Gastrocnemius medialis (tissue), 4 donors: ENCODE data around the gene PHC3. TPM values are rescaled to one million over a fixed set of nuclear protein-coding genes. Genes with fewer than 3 reads are reported as not detected.
"Not testable (repeated sequence)": the region's sequence is repeated elsewhere in the genome, so short reads cannot be mapped to it uniquely, and the experiment has no call there.

Source experiments
- ATAC-seq, 2 donors: fragments of 150-250 bp; one replicate each; pipeline ENCODE4 v1.9.1; 2016
- DNase-seq, 2 donors: peaks; one replicate each; pipeline ENCODE4 v3.0.0-alpha.2; 2019
- H3K27ac ChIP-seq, 4 donors: fragments of 200-600 bp; sonication (generic); 1 replicate in 1 of 4; 2 replicates in 3 of 4; pipeline ENCODE4 v1.5.1; 2016 to 2018; ENCODE audit warnings: mild to moderate bottlenecking in 2 of 4, moderate library complexity in 1 of 4
- H3K27me3 ChIP-seq, 3 donors: fragments of 200-600 bp; sonication (generic) in 2 of 3; 1 replicate in 1 of 3; 2 replicates in 2 of 3; pipeline versions ENCODE4 v1.5.1 to v1.6.0; 2016 to 2019; ENCODE audit warnings: mild to moderate bottlenecking in 1 of 3, moderate library complexity in 1 of 3
- H3K36me3 ChIP-seq, 2 donors: fragments of 200-600 bp; sonication (generic) in 1 of 2; one replicate each; pipeline ENCODE4 v1.5.1; 2017 to 2018
- H3K4me1 ChIP-seq, 2 donors: fragments of 200-600 bp; sonication (generic) in 1 of 2; one replicate each; pipeline ENCODE4 v1.5.1; 2016 to 2017; ENCODE audit warnings: mild to moderate bottlenecking in 2 of 2
- H3K4me3 ChIP-seq, 4 donors: fragments of 200-600 bp; sonication (generic) in 3 of 4; 1 replicate in 1 of 4; 2 replicates in 3 of 4; pipeline ENCODE4 v1.5.1; 2016 to 2019; ENCODE audit warnings: mild to moderate bottlenecking in 2 of 4
- H3K9me3 ChIP-seq, 3 donors: fragments of 200-600 bp; sonication (generic) in 2 of 3; 1 replicate in 1 of 3; 2 replicates in 2 of 3; pipeline ENCODE4 v1.5.1; 2016 to 2019
- POLR2A ChIP-seq, 2 donors: fragments of 450-650 bp; IDR thresholded peaks; one replicate each; pipeline ENCODE4 v1.6.1; 2017; ENCODE audit warnings: antibody characterized with exemption in 2 of 2, mild to moderate bottlenecking in 2 of 2, moderate library complexity in 2 of 2
- in situ Hi-C, 4 donors: fragments of 200-750 bp; cut with MboI; loops; one replicate each; pipeline versions ENCODE4 v1.15.0 to v1.8.0; 2017; ENCODE audit warnings: low sequenced_read_pairs in 4 of 4
- intact Hi-C: fragments of 100-400 bp; cut with DNase I; formaldehyde crosslinking; loops from one replicate; pipeline ENCODE4 v1.15.1; 2023; ENCODE audit warnings: low total_unique reads
- total RNA-seq, 4 donors: library from RNA; depleted of rRNA; stranded (reverse); fragments of >200 nt; gene quantifications; one replicate each; pipeline versions ENCODE4 v1.1.0 to v1.2.3, GENCODE V29; 2016
- TF ChIP-seq, protein P1 (sequence below), 5 experiments: fragments of 450-650 bp in 3 of 5; fragments of 200-600 bp in 2 of 5; sonication (generic) in 2 of 5; IDR thresholded peaks in 4 of 5; conservative IDR thresholded peaks in 1 of 5; 1 replicate in 4 of 5; 2 replicates in 1 of 5; pipeline ENCODE4 v1.5.1; 2016 to 2019; ENCODE audit warnings: antibody characterized with exemption in 5 of 5, mild to moderate bottlenecking in 3 of 5, moderate library complexity in 3 of 5

PHC3 gene
- total RNA-seq, 4 donors from 2014 or later, result 25.4 to 37.0 (median 32.4) TPM

DNA sequence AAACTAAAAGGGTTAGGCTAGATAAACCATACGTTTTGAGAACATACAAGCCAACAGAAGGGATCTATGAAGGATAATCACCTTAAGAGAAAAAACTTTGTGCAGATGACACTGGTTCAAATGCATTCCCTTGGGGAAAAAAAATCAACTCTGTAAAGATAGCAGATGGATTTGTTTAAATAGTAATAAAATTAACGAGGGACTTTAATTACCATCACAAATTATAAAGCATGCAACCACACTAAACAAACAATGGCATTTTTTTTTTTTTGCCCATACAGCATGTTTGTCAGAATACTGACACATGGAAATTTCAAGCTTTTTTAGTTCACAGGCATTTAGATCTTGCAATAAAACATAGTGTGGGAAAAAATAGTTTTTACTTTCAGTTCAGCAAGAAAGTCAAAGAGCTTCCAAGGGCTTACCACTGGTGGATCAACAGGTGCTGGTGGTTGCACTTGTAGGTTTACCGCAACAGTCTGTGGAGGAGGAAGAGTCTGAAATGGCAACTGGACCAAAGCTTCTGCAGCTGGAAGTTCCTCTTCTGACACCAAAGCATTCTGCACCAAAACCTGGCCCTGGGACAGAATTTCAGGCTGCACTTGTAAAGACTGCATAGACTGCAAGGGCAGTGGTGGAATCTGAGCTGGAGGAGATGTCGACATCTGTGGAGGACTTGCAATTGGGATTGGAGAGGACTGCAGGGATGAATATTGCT, 53.1 kb downstream of the PHC3 start:
- intact Hi-C loops, result no loop called here
- Histone ChIP-seq H3K36me3 (peaks cover 0 to 34% of the 10 kb centered on the region in 2 donors), H3K4me1 (no peaks in the 10 kb centered on the region), H3K27me3 (no peaks in the 10 kb centered on the region), H3K4me3 (no peak overlapping the region), H3K9me3 (no peaks in the 10 kb centered on the region), H3K27ac (no peak overlapping the region)
- DNase-seq (no peak), ATAC-seq (no peak)
- in situ Hi-C loops, result no loop called here
- TF ChIP-seq, protein P1, sequence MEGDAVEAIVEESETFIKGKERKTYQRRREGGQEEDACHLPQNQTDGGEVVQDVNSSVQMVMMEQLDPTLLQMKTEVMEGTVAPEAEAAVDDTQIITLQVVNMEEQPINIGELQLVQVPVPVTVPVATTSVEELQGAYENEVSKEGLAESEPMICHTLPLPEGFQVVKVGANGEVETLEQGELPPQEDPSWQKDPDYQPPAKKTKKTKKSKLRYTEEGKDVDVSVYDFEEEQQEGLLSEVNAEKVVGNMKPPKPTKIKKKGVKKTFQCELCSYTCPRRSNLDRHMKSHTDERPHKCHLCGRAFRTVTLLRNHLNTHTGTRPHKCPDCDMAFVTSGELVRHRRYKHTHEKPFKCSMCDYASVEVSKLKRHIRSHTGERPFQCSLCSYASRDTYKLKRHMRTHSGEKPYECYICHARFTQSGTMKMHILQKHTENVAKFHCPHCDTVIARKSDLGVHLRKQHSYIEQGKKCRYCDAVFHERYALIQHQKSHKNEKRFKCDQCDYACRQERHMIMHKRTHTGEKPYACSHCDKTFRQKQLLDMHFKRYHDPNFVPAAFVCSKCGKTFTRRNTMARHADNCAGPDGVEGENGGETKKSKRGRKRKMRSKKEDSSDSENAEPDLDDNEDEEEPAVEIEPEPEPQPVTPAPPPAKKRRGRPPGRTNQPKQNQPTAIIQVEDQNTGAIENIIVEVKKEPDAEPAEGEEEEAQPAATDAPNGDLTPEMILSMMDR (IDR thresholded peaks at IDR 0.05 in 4 of 5, conservative IDR thresholded peaks at IDR 0.05 in 1 of 5), result no peak
- no peak for TF ChIP-seq POLR2A (IDR thresholded peaks at IDR 0.05)

DNA sequence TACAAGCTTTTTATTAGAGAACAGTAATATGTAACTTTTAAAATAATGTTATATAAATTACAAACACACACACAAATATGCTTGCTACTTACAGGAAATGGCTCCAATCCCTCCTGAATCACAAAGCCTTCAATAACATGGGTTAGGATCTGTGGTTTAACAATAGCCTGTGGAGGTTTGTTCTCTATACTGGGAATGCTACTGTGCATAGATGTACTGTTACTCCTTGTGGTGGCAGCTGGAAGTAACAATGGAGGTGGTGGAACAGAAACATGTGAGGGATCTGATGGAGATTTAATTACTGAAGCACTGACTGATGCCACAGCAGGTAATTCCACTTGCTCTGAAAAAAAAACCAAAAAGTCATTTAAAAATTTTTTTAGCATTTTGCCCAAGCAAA, 64.4 kb downstream of the PHC3 start:
- no peak overlapping the region for H3K4me3 ChIP-seq
- TF ChIP-seq, protein P1 (IDR thresholded peaks at IDR 0.05 in 4 of 5, conservative IDR thresholded peaks at IDR 0.05 in 1 of 5), result no peak
- H3K27me3 ChIP-seq, result no peaks in the 10 kb centered on the region
- no peaks in the 10 kb centered on the region for H3K4me1 ChIP-seq
- intact Hi-C loops, result no loop called here
- no peak for DNase-seq
- no peaks in the 10 kb centered on the region for H3K9me3 ChIP-seq
- ATAC-seq, result no peak
- in situ Hi-C loops, result no loop called here
- H3K36me3 ChIP-seq, result peaks cover 0 to 82% of the 10 kb centered on the region in 2 donors
- H3K27ac ChIP-seq, result no peak overlapping the region

DNA sequence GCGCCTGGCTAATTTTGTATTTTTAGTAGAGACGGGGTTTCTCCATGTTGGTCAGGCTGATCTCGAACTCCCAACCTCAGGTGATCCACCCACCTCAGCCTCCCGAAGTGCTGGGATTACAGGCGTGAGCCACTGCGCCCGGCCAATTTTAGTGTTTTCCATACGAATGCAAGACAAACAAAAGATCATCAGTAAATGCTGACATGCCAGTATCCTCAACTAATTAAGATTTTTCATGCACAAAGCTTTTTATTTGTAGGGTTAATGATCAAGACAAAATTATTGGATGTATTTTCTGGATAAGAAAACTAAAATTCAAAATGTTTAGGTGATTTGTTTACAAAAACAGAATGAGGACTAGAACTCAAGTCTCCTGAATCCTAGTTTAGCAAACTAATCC, 67.4 kb downstream of the PHC3 start:
- H3K27ac ChIP-seq, H3K4me1 ChIP-seq, H3K27me3 ChIP-seq, in situ Hi-C loops, ATAC-seq, H3K4me3 ChIP-seq, DNase-seq, intact Hi-C loops, H3K9me3 ChIP-seq: not testable (repeated sequence)
- peaks cover 0 to 62% of the 10 kb centered on the region in 2 donors for H3K36me3 ChIP-seq

DNA sequence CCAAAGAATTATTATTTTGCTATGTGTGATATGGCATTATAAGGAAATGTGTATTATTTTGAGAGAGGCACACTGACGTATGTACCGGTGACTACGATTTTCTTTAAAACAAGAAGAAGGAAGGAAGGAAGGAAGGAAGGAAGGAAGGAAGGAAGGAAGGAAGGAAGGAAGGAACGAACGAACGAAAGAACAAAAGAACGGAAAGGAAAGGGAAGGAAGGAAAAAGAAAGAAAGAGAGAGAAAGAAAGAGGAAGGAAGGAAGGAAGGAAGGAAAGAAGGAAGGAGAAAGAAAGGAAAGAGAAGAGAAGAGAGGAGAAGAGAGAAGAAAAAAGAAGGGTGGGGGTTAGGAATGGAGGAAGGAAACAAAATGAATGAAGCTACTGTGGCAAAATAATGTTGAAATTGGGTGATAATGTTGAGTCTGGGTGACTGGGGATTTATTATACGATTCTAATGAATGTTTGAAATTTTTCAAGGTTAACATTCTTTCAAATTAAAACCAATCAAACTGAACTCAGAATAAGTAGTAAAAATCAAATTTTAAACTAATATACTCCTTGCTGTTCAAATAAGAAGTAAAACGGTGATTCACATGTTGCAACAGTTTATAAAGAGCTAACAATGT, 70.3 kb downstream of the PHC3 start:
- no peak for ATAC-seq
- H3K9me3 ChIP-seq, result no peaks in the 10 kb centered on the region
- DNase-seq, result no peak
- in situ Hi-C loops, result no loop called here
- TF ChIP-seq, protein P1 (IDR thresholded peaks at IDR 0.05 in 4 of 5, conservative IDR thresholded peaks at IDR 0.05 in 1 of 5), result no peak
- TF ChIP-seq POLR2A (IDR thresholded peaks at IDR 0.05), result no peak
- intact Hi-C loops, result no loop called here
- H3K36me3 ChIP-seq, result peaks cover 0 to 43% of the 10 kb centered on the region in 2 donors
- H3K4me1 ChIP-seq, result peaks cover 0 to 4% of the 10 kb centered on the region in 2 donors
- H3K27me3 ChIP-seq, result no peaks in the 10 kb centered on the region
- no peak overlapping the region for H3K4me3 ChIP-seq
- no peak overlapping the region for H3K27ac ChIP-seq

DNA sequence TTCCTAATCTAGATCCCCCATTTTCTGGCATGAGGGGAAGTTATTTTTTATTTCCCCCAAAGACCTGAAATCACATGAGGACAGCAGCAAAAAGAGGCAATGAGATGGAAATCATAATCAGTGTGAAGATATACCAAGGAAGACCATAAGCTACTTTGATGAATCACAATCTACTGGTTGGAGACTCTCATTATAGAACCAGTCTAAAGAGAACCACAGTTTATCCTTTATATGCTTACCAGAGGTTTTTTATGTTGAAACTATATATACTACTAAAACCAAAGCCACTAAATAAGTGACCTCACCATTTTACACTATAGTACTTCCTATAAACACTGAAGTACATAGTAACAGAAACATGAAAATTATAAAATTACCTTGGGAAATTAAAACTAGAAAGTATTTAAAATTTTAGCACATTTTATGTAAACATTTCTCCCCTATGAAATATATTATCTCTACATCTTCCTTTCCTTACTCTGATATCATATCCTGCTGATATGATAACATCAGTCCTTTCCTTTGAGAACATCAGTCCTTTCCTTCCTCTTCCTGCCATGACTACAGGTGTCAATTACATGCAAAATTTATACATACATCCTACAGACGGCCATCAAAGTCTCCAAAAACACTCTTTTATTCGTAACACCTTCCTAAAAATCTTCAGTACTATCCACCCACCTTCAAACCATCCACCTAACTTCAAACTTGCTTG, 71.8 kb downstream of the PHC3 start:
- Histone ChIP-seq H3K9me3 (no peaks in the 10 kb centered on the region), H3K4me3 (no peak overlapping the region), H3K36me3 (peaks cover 0 to 39% of the 10 kb centered on the region in 2 donors), H3K27me3 (no peaks in the 10 kb centered on the region), H3K27ac (no peak overlapping the region), H3K4me1 (peaks cover 0 to 4% of the 10 kb centered on the region in 2 donors)
- intact Hi-C loops, result no loop called here
- in situ Hi-C loops, result no loop called here
- TF ChIP-seq POLR2A (IDR thresholded peaks at IDR 0.05), result no peak
- TF ChIP-seq, protein P1 (IDR thresholded peaks at IDR 0.05 in 4 of 5, conservative IDR thresholded peaks at IDR 0.05 in 1 of 5), result no peak
- ATAC-seq (no peak), DNase-seq (no peak)
